HCT116 (cell line): ENCODE results near the gene DERL3.

Experiments
- CTCF ChIP-seq, 3 experiments: fragments of 200-600 bp in 1 of 3; sonication (generic) in 1 of 3; IDR thresholded peaks in 2 of 3; conservative IDR thresholded peaks in 1 of 3; 2 replicates each; pipeline ENCODE4 v1.5.1; 2012 to 2017; ENCODE audit warnings: low read depth in 2 of 3, low read length in 2 of 3, antibody characterized with exemption in 1 of 3, borderline replicate concordance in 1 of 3, control low read depth in 1 of 3, mild to moderate bottlenecking in 1 of 3, mixed read lengths in 1 of 3, mixed run types in 1 of 3, moderate library complexity in 1 of 3; ENCODE audit not compliant: insufficient read depth in 1 of 3
- RAD21 ChIP-seq: IDR thresholded peaks from 2 replicates; pipeline ENCODE4 v1.6.1; 2012; ENCODE audit warnings: low read depth, mild to moderate bottlenecking

GRCh38 chr22:23824476-23825245, 14.1 kb downstream of the DERL3 start:
- TF ChIP-seq CTCF (IDR thresholded peaks at IDR 0.05 in 2 of 3, conservative IDR thresholded peaks at IDR 0.05 in 1 of 3; ENCODE audit: borderline replicate concordance in 1 of 3, insufficient read depth in 1 of 3, low read depth in 2 of 3, low read length in 2 of 3) (no peak), RAD21 (no peak)
